ENCODE measurements around the gene SPRY1.

Gene SPRY1

GRCh38 chr4:123380728-123381716, 15.6 kb upstream of the SPRY1 start:
- no peak for DNase-seq (ENCODE audit: low read depth)

- no peak for DNase-seq (ENCODE audit: low read depth)
Observed at GRCh38 chr4:123381996-123382395, 14.6 kb upstream of the SPRY1 start.

GRCh38 chr4:123383566-123383965, 13.0 kb upstream of the SPRY1 start:
- DNase-seq (ENCODE audit: low read depth) = no peak

GRCh38 chr4:123386609-123387008, 10.0 kb upstream of the SPRY1 start:
- no peak for DNase-seq (ENCODE audit: low read depth)

- no peak for DNase-seq (ENCODE audit: low read depth)
Observed at GRCh38 chr4:123390846-123391456, 5.6 kb upstream of the SPRY1 start.

- DNase-seq (ENCODE audit: low read depth) = no peak
Observed at GRCh38 chr4:123393721-123394120, 2.9 kb upstream of the SPRY1 start.

GRCh38 chr4:123397144-123398065, 810 bp downstream of the SPRY1 start:
- DNase-seq (ENCODE audit: low read depth) = peak; percentile 24

- DNase-seq (ENCODE audit: low read depth) = peak; percentile 56
Observed at GRCh38 chr4:123398066-123398852, 1.7 kb downstream of the SPRY1 start.

- DNase-seq (ENCODE audit: low read depth) = peak; percentile 50
Observed at GRCh38 chr4:123398853-123399626, 2.4 kb downstream of the SPRY1 start.

GRCh38 chr4:123399627-123400358, 3.2 kb downstream of the SPRY1 start:
- DNase-seq (ENCODE audit: low read depth) = no peak

GRCh38 chr4:123401271-123402120, 4.9 kb downstream of the SPRY1 start:
- DNase-seq (ENCODE audit: low read depth) = no peak

GRCh38 chr4:123402121-123402465, 5.5 kb downstream of the SPRY1 start:
- no peak for DNase-seq (ENCODE audit: low read depth)

- DNase-seq (ENCODE audit: low read depth) = no peak
Observed at GRCh38 chr4:123403080-123403604, 6.5 kb downstream of the SPRY1 start.

GRCh38 chr4:123404533-123404932, 7.9 kb downstream of the SPRY1 start:
- no peak for DNase-seq (ENCODE audit: low read depth)

- no peak for DNase-seq (ENCODE audit: low read depth)
Observed at GRCh38 chr4:123405267-123405865, 8.8 kb downstream of the SPRY1 start.

GRCh38 chr4:123406872-123407271, 10.3 kb downstream of the SPRY1 start:
- DNase-seq (ENCODE audit: low read depth) = no peak

- no peak for DNase-seq (ENCODE audit: low read depth)
Observed at GRCh38 chr4:123408471-123409084, 12.0 kb downstream of the SPRY1 start.

- DNase-seq (ENCODE audit: low read depth) = no peak
Observed at GRCh38 chr4:123409334-123409733, 12.7 kb downstream of the SPRY1 start.

Data from stimulated activated CD8-positive, alpha-beta memory T cell treated with anti-CD3 and anti-CD28 coated beads, Interleukin-4, amount 100 ng/mL, for 24 hours (primary cell).